HG02938 (cell line): ENCODE data around the gene FHOD3.

Source experiments
- ATAC-seq: cut with Tn5 transposase; IDR thresholded peaks from one replicate; pipeline ENCODE4 v1.9.1; 2021; ENCODE audit warnings: mild to moderate bottlenecking, moderate library complexity; ENCODE audit not compliant: unreplicated experiment

Gene FHOD3

GRCh38 chr18:36504928-36505327 is 207.4 kb downstream of the FHOD3 start:
- no peak for ATAC-seq

- ATAC-seq, result no peak
Observed at GRCh38 chr18:36505665-36506064, 208.2 kb downstream of the FHOD3 start.

- ATAC-seq, result no peak
Observed at GRCh38 chr18:36509646-36510197, 212.2 kb downstream of the FHOD3 start.

GRCh38 chr18:36511791-36512352 is 214.4 kb downstream of the FHOD3 start:
- no peak for ATAC-seq

- ATAC-seq, result no peak
Observed at GRCh38 chr18:36513556-36513955, 216.0 kb downstream of the FHOD3 start.

GRCh38 chr18:36514778-36515177 is 217.3 kb downstream of the FHOD3 start:
- no peak for ATAC-seq

GRCh38 chr18:36516258-36516657 is 218.7 kb downstream of the FHOD3 start:
- no peak for ATAC-seq

GRCh38 chr18:36516726-36517125 is 219.2 kb downstream of the FHOD3 start:
- ATAC-seq, result no peak

GRCh38 chr18:36518839-36519238 is 221.3 kb downstream of the FHOD3 start:
- no peak for ATAC-seq

- no peak for ATAC-seq
Observed at GRCh38 chr18:36519358-36519757, 221.8 kb downstream of the FHOD3 start.

- ATAC-seq, result no peak
Observed at GRCh38 chr18:36522509-36522908, 225.0 kb downstream of the FHOD3 start.

GRCh38 chr18:36525913-36526312 is 228.4 kb downstream of the FHOD3 start:
- ATAC-seq, result no peak

GRCh38 chr18:36526611-36527010 is 229.1 kb downstream of the FHOD3 start:
- ATAC-seq, result no peak

- no peak for ATAC-seq
Observed at GRCh38 chr18:36527051-36527450, 229.5 kb downstream of the FHOD3 start.

- no peak for ATAC-seq
Observed at GRCh38 chr18:36527740-36528455, 230.4 kb downstream of the FHOD3 start.

GRCh38 chr18:36529747-36530146 is 232.2 kb downstream of the FHOD3 start:
- ATAC-seq, result no peak

GRCh38 chr18:36530676-36531405 is 233.3 kb downstream of the FHOD3 start:
- ATAC-seq, result no peak

GRCh38 chr18:36531636-36532035 is 234.1 kb downstream of the FHOD3 start:
- ATAC-seq, result no peak

- no peak for ATAC-seq
Observed at GRCh38 chr18:36532394-36532793, 234.9 kb downstream of the FHOD3 start.

- no peak for ATAC-seq
Observed at GRCh38 chr18:36532815-36533214, 235.3 kb downstream of the FHOD3 start.

GRCh38 chr18:36533446-36534153 is 236.1 kb downstream of the FHOD3 start:
- ATAC-seq, result no peak
